NCI-H187 treated with DMSO at 0.1 percent for 48 hours (cell line): ENCODE results near the gene UBE2K.
"Not testable (repeated sequence)": the region's sequence is repeated elsewhere in the genome, so short reads cannot be mapped to it uniquely, and the experiment has no call there.

Experiments used
- DNase-seq: peaks from one replicate; lab custom pipeline; 2025; lab: John Stamatoyannopoulos, UW

Gene UBE2K

GRCh38 chr4:39808231-39808749, 110.4 kb downstream of the UBE2K start:
- DNase-seq: no peak

- DNase-seq: no peak
Measured at GRCh38 chr4:39812500-39812899, 114.6 kb downstream of the UBE2K start.

GRCh38 chr4:39813033-39813432, 115.1 kb downstream of the UBE2K start:
- not testable (repeated sequence) for DNase-seq

GRCh38 chr4:39813761-39814160, 115.8 kb downstream of the UBE2K start:
- not testable (repeated sequence) for DNase-seq

- DNase-seq: no peak
Measured at GRCh38 chr4:39814403-39815185, 116.7 kb downstream of the UBE2K start.

- DNase-seq: no peak
Measured at GRCh38 chr4:39818646-39819045, 120.7 kb downstream of the UBE2K start.

- DNase-seq: no peak
Measured at GRCh38 chr4:39820186-39820585, 122.2 kb downstream of the UBE2K start.

GRCh38 chr4:39821951-39822350, 124.0 kb downstream of the UBE2K start:
- no peak for DNase-seq

- DNase-seq: no peak
Measured at GRCh38 chr4:39822662-39823061, 124.7 kb downstream of the UBE2K start.

GRCh38 chr4:39823191-39823590, 125.3 kb downstream of the UBE2K start:
- DNase-seq: no peak

GRCh38 chr4:39825090-39825489, 127.2 kb downstream of the UBE2K start:
- no peak for DNase-seq

GRCh38 chr4:39825741-39826231, 127.8 kb downstream of the UBE2K start:
- no peak for DNase-seq
